Measurements from ENCODE around the gene MCAM.

MCAM gene

DNA sequence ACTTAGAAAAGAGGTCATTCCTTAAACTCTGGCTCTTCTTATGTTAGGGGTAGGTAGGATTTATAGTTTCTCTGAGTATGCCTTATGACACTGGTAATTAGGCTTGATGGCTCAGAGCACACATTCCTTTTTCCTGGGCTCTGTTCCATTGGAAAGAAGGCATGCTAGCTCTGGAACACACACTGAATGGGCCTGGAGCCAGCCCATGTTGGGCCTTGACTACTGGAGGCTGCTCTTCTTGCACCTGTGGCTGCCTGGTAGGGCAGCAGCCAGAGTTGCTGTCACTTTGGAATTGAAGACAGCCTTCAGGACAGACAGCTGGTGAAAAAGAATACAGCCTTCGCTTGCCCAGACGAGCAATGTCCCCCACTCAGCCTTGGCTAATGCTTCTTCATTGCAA lies 18.2 kb downstream of the MCAM start:
- no peak for DNase-seq (ENCODE audit: low read depth)
- H3K4me3 ChIP-seq (ENCODE audit: low read depth, low read length) = no peak overlapping the region
- TF ChIP-seq, protein P1, sequence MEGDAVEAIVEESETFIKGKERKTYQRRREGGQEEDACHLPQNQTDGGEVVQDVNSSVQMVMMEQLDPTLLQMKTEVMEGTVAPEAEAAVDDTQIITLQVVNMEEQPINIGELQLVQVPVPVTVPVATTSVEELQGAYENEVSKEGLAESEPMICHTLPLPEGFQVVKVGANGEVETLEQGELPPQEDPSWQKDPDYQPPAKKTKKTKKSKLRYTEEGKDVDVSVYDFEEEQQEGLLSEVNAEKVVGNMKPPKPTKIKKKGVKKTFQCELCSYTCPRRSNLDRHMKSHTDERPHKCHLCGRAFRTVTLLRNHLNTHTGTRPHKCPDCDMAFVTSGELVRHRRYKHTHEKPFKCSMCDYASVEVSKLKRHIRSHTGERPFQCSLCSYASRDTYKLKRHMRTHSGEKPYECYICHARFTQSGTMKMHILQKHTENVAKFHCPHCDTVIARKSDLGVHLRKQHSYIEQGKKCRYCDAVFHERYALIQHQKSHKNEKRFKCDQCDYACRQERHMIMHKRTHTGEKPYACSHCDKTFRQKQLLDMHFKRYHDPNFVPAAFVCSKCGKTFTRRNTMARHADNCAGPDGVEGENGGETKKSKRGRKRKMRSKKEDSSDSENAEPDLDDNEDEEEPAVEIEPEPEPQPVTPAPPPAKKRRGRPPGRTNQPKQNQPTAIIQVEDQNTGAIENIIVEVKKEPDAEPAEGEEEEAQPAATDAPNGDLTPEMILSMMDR (IDR thresholded peaks at IDR 0.05; ENCODE audit: insufficient read depth, low read depth, low read length, missing control alignments) = no peak

DNA sequence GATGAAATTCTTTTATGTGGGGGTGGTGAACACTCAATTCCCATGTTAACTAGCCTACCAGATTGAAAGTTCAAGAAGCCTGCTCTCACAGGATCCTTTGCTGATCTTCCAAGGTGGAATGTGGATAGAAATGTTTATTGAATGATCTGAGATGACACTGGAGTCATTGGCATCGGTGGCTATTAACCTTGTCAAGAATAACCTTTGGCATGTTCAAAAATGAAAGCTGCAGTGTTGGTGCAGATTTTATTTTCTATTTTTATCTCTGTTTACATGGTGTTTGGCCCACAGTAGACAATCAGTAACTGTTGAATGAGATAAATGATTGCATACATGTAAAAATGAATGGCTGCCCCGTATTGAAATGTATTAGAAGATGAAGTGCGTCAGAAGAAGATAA lies 19.0 kb downstream of the MCAM start:
- no peak for DNase-seq (ENCODE audit: low read depth)
- H3K4me3 ChIP-seq (ENCODE audit: low read depth, low read length) = no peak overlapping the region
- TF ChIP-seq, protein P1 (IDR thresholded peaks at IDR 0.05; ENCODE audit: insufficient read depth, low read depth, low read length, missing control alignments) = no peak

GRCh38 chr11:119295178-119295577 lies 21.8 kb downstream of the MCAM start:
- TF ChIP-seq, protein P1 (IDR thresholded peaks at IDR 0.05; ENCODE audit: insufficient read depth, low read depth, low read length, missing control alignments) = no peak
- no peak for DNase-seq (ENCODE audit: low read depth)
- no peak overlapping the region for H3K4me3 ChIP-seq (ENCODE audit: low read depth, low read length)

DNA sequence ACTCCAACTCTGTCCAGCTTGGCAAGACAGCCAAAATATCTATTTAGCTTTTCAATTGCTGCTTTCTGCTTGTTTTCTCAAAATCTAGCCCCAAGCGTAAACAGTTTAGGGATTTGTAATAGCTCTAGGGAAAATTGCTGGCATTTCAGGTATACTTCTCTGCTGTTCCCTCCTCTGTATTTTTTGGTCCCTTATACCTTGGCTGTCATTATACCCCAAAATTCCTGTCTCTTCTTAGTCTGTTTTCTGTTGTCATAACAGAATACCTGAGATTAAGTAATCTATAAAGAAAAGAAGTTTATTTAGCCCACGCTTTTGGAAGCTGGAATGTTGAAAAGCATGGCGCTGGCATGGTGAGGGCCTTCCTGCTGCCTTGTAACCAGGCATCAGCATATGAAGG lies 23.5 kb downstream of the MCAM start:
- H3K4me3 ChIP-seq (ENCODE audit: low read depth, low read length) = no peak overlapping the region
- TF ChIP-seq, protein P1 (IDR thresholded peaks at IDR 0.05; ENCODE audit: insufficient read depth, low read depth, low read length, missing control alignments) = no peak
- DNase-seq (ENCODE audit: low read depth) = no peak

DNA sequence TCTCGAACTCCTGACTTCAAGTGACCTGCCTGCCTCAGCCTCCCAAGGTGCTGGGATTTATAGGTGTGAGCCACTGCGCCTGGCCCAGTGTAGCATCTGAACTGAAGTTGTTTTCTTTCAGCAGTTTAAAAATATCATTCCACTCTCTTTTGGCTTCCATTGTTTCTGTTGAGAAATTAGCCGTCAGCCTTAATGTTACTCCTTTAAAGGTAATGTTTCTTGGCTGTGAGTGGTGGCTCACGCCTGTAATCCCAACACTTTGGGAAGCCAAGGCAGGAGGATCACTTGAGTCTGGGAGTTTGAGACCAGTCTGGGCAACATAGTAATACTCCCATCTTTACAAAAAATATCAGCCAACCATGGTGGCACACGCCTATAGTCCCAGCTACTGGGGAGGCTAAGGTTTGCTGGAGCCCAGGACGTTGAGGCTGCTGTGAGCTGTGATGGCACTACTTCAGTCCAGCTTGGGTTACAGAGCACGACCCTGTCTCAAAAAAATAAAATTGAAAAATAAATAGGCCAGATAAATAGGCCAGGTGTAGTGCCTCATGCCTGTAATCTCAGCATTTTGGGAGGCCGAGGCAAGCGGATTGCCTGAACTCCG lies 25.9 kb downstream of the MCAM start:
- DNase-seq (ENCODE audit: low read depth) = no peak
- H3K4me3 ChIP-seq (ENCODE audit: low read depth, low read length) = no peak overlapping the region
- TF ChIP-seq, protein P1 (IDR thresholded peaks at IDR 0.05; ENCODE audit: insufficient read depth, low read depth, low read length, missing control alignments) = no peak

- TF ChIP-seq, protein P1 (IDR thresholded peaks at IDR 0.05; ENCODE audit: insufficient read depth, low read depth, low read length, missing control alignments) = no peak
Measured at GRCh38 chr11:119288219-119288618, 28.7 kb downstream of the MCAM start.

GRCh38 chr11:119285431-119285830 lies 31.5 kb downstream of the MCAM start:
- H3K4me3 ChIP-seq (ENCODE audit: low read depth, low read length) = no peak overlapping the region
- DNase-seq (ENCODE audit: low read depth) = no peak
- TF ChIP-seq, protein P1 (IDR thresholded peaks at IDR 0.05; ENCODE audit: insufficient read depth, low read depth, low read length, missing control alignments) = no peak

More at GRCh38 chr11:119288219-119288618, 28.7 kb downstream of the MCAM start:
- no peak for DNase-seq (ENCODE audit: low read depth)
- no peak overlapping the region for H3K4me3 ChIP-seq (ENCODE audit: low read depth, low read length)

All from GM12865 (cell line).